Adrenal gland (tissue), 12 donors: Measurements from ENCODE around the gene VEGFA. TPM values are rescaled to one million over a fixed set of nuclear protein-coding genes. Genes with fewer than 3 reads are reported as not detected.

Source experiments
- DNase-seq, 7 donors: peaks; one replicate each; pipeline ENCODE4 v3.0.0-alpha.2; 2019 to 2020
- H3K27ac ChIP-seq, 5 donors: fragments of 200-600 bp; sonication (generic) in 4 of 5; 1 replicate in 3 of 5; 2 replicates in 2 of 5; pipeline versions ENCODE4 v1.5.1 to v1.8.0; 2016 to 2020; ENCODE audit warnings: mild to moderate bottlenecking in 1 of 5
- H3K27me3 ChIP-seq: fragments of 200-600 bp; 2 replicates; pipeline ENCODE4 v1.8.0; 2021
- H3K36me3 ChIP-seq, 2 donors: fragments of 200-600 bp; replicated peaks in 1 of 2; 1 replicate in 1 of 2; 2 replicates in 1 of 2; pipeline versions ENCODE4 v1.5.1 to v1.8.0; 2018 to 2022
- H3K4me1 ChIP-seq, 2 donors: fragments of 200-600 bp; replicated peaks in 1 of 2; 1 replicate in 1 of 2; 2 replicates in 1 of 2; pipeline versions ENCODE4 v1.5.1 to v1.8.0; 2018 to 2021
- H3K4me3 ChIP-seq, 4 donors: fragments of 200-600 bp; sonication (generic) in 3 of 4; one replicate each; pipeline ENCODE4 v1.5.1; 2016 to 2018
- H3K9me3 ChIP-seq, 3 donors: fragments of 200-600 bp; sonication (generic) in 1 of 3; replicated peaks in 1 of 3; 1 replicate in 2 of 3; 2 replicates in 1 of 3; pipeline versions ENCODE4 v1.5.1 to v1.8.0; 2016 to 2021
- CTCF ChIP-seq, 6 experiments: fragments of 450-650 bp in 4 of 6; fragments of 200-600 bp in 2 of 6; sonication (generic) in 1 of 6; IDR thresholded peaks; 1 replicate in 5 of 6; 2 replicates in 1 of 6; pipeline versions ENCODE4 v1.5.1 to v1.8.0; 2016 to 2021; ENCODE audit warnings: antibody characterized with exemption in 6 of 6, mild to moderate bottlenecking in 2 of 6, moderate library complexity in 1 of 6
- POLR2A ChIP-seq, 2 donors: fragments of 450-650 bp; IDR thresholded peaks; one replicate each; pipeline ENCODE4 v1.6.1; 2017; ENCODE audit warnings: antibody characterized with exemption in 2 of 2, mild to moderate bottlenecking in 2 of 2, moderate library complexity in 1 of 2
- WGBS, 4 donors: extraction: QIAGEN DNeasy Blood & Tissue Kit in 2 of 4; methylation state at CpG; one replicate each; pipeline versions ENCODE4 v1.1.5 to v1.1.7; 2013 to 2017; 5-methylcytosine and 5-hydroxymethylcytosine counted together
- intact Hi-C, 2 donors: fragments of 100-400 bp; cut with DNase I; formaldehyde crosslinking; loops; one replicate each; pipeline versions ENCODE4 v1.14.1 to v1.15.0; 2022 to 2023
- polyA plus RNA-seq, 3 donors: library from polyadenylated mRNA; stranded (reverse); fragments of 200-250 nt in 2 of 3; fragments of 350-450 nt in 1 of 3; fragmentation: Illumina TruSeq in 1 of 3; extraction: RNeasy Lipid Tissue Mini Kit (QIAGEN cat#74804) in 1 of 3; gene quantifications; one replicate each; pipeline ENCODE4 v1.2.3, GENCODE V29; 2013 to 2014
- total RNA-seq, 9 donors: library from RNA; depleted of rRNA in 4 of 9; stranded (reverse); fragments of >200 nt in 4 of 9; fragments of 120-200 nt in 1 of 9; fragmentation: NEBNext Ultra II Directional in 1 of 9; extraction: Animal tissue kit (Norgen Biotek cat#: 25700) in 1 of 9; gene quantifications; one replicate each; pipeline versions ENCODE4 v1.1.0 to v1.2.4, GENCODE V29; 2013 to 2023
- donor health status: healthy with polysubstance abuse.
- donor health status: Bipolar disorder and iron deficiency.
- donor health status: DM: yes; HTN: yes; CAD: no.
- donor health status: DM: no; HTN: no; CAD: no.
- donor health status: DM: no; HTN: no; CAD: no.
- donor health status: DM: yes; HTN: yes; CAD: no.

The VEGFA gene
- total and polyA plus RNA-seq, 12 donors = 31.5 to 343 (median 101) TPM

- no peaks in the 10 kb centered on the region for H3K36me3 ChIP-seq
- H3K27me3 ChIP-seq = no peaks in the 10 kb centered on the region
- H3K4me3 ChIP-seq = no peak overlapping the region
- intact Hi-C loops = no loop called here
- DNase-seq = no peak
- TF ChIP-seq POLR2A (IDR thresholded peaks at IDR 0.05) = no peak
- no peak for TF ChIP-seq CTCF (IDR thresholded peaks at IDR 0.05)
- H3K4me1 ChIP-seq = no peaks in the 10 kb centered on the region
- WGBS, 4 donors = 88 to 96% (median 94%) methylated on average over 1 to 5 of the region's 5 CpGs
- H3K27ac ChIP-seq = no peak overlapping the region
- H3K9me3 ChIP-seq = no peaks in the 10 kb centered on the region
These were observed 35.7 kb downstream of the VEGFA start for GRCh38 chr6:43805699-43806042.

GRCh38 chr6:43806043-43806757 is 36.2 kb downstream of the VEGFA start:
- TF ChIP-seq POLR2A (IDR thresholded peaks at IDR 0.05) (no peak), CTCF (IDR thresholded peaks at IDR 0.05) (no peak)
- no peak for DNase-seq
- intact Hi-C loops = no loop called here
- Histone ChIP-seq H3K9me3 (no peaks in the 10 kb centered on the region), H3K4me1 (no peaks in the 10 kb centered on the region), H3K4me3 (no peak overlapping the region), H3K27me3 (no peaks in the 10 kb centered on the region), H3K36me3 (no peaks in the 10 kb centered on the region), H3K27ac (no peak overlapping the region)
- 77 to 100% (median 92%) methylated on average over 5 to 9 of the region's 9 CpGs for WGBS, 4 donors

GRCh38 chr6:43806758-43807227 is 36.8 kb downstream of the VEGFA start:
- H3K36me3 ChIP-seq = no peaks in the 10 kb centered on the region
- TF ChIP-seq POLR2A (IDR thresholded peaks at IDR 0.05) (no peak), CTCF (IDR thresholded peaks at IDR 0.05) (no peak)
- peak overlapping the region in 1 of 5 donors; percentile 7 for H3K27ac ChIP-seq
- intact Hi-C loops = no loop called here
- no peak for DNase-seq
- WGBS, 4 donors = 91 to 93% (median 92%) methylated on average over 4 to 5 of the region's 5 CpGs
- H3K27me3 ChIP-seq = no peaks in the 10 kb centered on the region
- H3K9me3 ChIP-seq = no peaks in the 10 kb centered on the region
- H3K4me3 ChIP-seq = no peak overlapping the region
- no peaks in the 10 kb centered on the region for H3K4me1 ChIP-seq

GRCh38 chr6:43807228-43808061 is 37.4 kb downstream of the VEGFA start:
- Histone ChIP-seq H3K27ac (peak overlapping the region in 1 of 5 donors; percentile 7), H3K9me3 (no peaks in the 10 kb centered on the region), H3K27me3 (no peaks in the 10 kb centered on the region), H3K36me3 (no peaks in the 10 kb centered on the region), H3K4me1 (no peaks in the 10 kb centered on the region), H3K4me3 (no peak overlapping the region)
- TF ChIP-seq CTCF (IDR thresholded peaks at IDR 0.05) (no peak), POLR2A (IDR thresholded peaks at IDR 0.05) (no peak)
- peak in 2 of 7 donors; percentile 44 to 73 for DNase-seq
- intact Hi-C loops = no loop called here
- 65 to 74% (median 68%) methylated on average over 11 of the region's 11 CpGs for WGBS, 4 donors
